K562 (cell line): ENCODE measurements around the gene LMX1B. TPM values are rescaled to one million over a fixed set of nuclear protein-coding genes. Genes with fewer than 3 reads are reported as not detected.

ENCODE experiments used
- CBX2 ChIP-seq: fragments of 200-600 bp; sonication (generic); IDR thresholded peaks from one replicate; pipeline ENCODE4 v1.6.1; 2012; ENCODE audit warnings: mild to moderate bottlenecking, low read length, inconsistent platforms; ENCODE audit not compliant: insufficient read depth, poor library complexity, severe bottlenecking
- CEBPG ChIP-seq, 3 experiments: fragments of 200-800 bp in 1 of 3; sonication (Bioruptor generic) in 1 of 3; sonication (generic) in 1 of 3; formaldehyde crosslinking in 1 of 3; IDR thresholded peaks in 2 of 3; conservative IDR thresholded peaks in 1 of 3; 2 replicates each; pipeline versions ENCODE4 v1.6.1 to v1.8.0; 2016 to 2022; ENCODE audit warnings: missing compliant biosample characterization in 2 of 3, missing genetic modification characterization in 2 of 3, mild to moderate bottlenecking in 1 of 3, missing genetic modification reagents in 1 of 3
- EP400 ChIP-seq: fragments of 450-650 bp; IDR thresholded peaks from 2 replicates; pipeline ENCODE4 v1.6.1; 2017; ENCODE audit warnings: antibody characterized with exemption, mild to moderate bottlenecking, moderate library complexity
- HOXB6 ChIP-seq: fragments of 250-450 bp; sonication (Bioruptor Pico); IDR thresholded peaks from 2 replicates; pipeline ENCODE4 v1.5.1; 2022; ENCODE audit warnings: mild to moderate bottlenecking, borderline replicate concordance
- ILF3 ChIP-seq: fragments of 450-650 bp; IDR thresholded peaks from 2 replicates; pipeline ENCODE4 v1.6.1; 2018; ENCODE audit warnings: antibody characterized with exemption, mild to moderate bottlenecking, moderate library complexity, borderline replicate concordance
- NR2C1 ChIP-seq, 2 experiments: fragments of 450-650 bp; IDR thresholded peaks; 2 replicates each; pipeline ENCODE4 v1.6.1; 2017; ENCODE audit warnings: mild to moderate bottlenecking in 2 of 2, antibody characterized with exemption in 1 of 2, inconsistent platforms in 1 of 2, missing compliant biosample characterization in 1 of 2, missing genetic modification characterization in 1 of 2
- PTRF ChIP-seq: fragments of 450-650 bp; IDR thresholded peaks from 2 replicates; pipeline ENCODE4 v1.6.1; 2016; ENCODE audit warnings: mild to moderate bottlenecking, missing genetic modification characterization, missing compliant biosample characterization
- RB1 ChIP-seq: fragments of 450-650 bp; IDR thresholded peaks from 2 replicates; pipeline ENCODE4 v1.6.1; 2017; ENCODE audit warnings: low read depth, mild to moderate bottlenecking
- TAF1 ChIP-seq: IDR thresholded peaks from 2 replicates; pipeline ENCODE4 v1.6.1; 2011; ENCODE audit warnings: mild to moderate bottlenecking, low read length, moderate library complexity; ENCODE audit not compliant: insufficient read depth, control insufficient read depth, severe bottlenecking; ENCODE audit errors: extremely low read depth
- TAF9B ChIP-seq: fragments of 450-650 bp; IDR thresholded peaks from 2 replicates; pipeline ENCODE4 v1.6.1; 2018; ENCODE audit warnings: mild to moderate bottlenecking; ENCODE audit not compliant: partially characterized antibody
- TCF7 ChIP-seq: sonication (generic); IDR thresholded peaks from 2 replicates; pipeline ENCODE4 v1.6.1; 2016; ENCODE audit warnings: antibody characterized with exemption, borderline replicate concordance
- ZNF143 ChIP-seq: sonication (generic); formaldehyde crosslinking; IDR thresholded peaks from 2 replicates; pipeline ENCODE4 v1.9.0; 2022; ENCODE audit warnings: mild to moderate bottlenecking, missing genetic modification reagents
- ZNF274 ChIP-seq: IDR thresholded peaks from 2 replicates; pipeline ENCODE4 v1.6.1; 2011; ENCODE audit warnings: low read depth, mild to moderate bottlenecking, low read length, moderate library complexity, borderline replicate concordance
- polyA plus RNA-seq, 8 experiments: library from polyadenylated mRNA; depleted of rRNA in 4 of 8; stranded (reverse) in 5 of 8; unstranded in 3 of 8; fragments of >200 nt; fragmentation: Nextera tagmentation in 2 of 8; fragmentation: Illumina TruSeq in 1 of 8; extraction: Ambion mirVana in 2 of 8; extraction: Trizol in 1 of 8; gene quantifications; 2 replicates each; pipeline versions ENCODE4 v1.2.1 to v1.2.3, GENCODE V29; 2011 to 2014; ENCODE audit warnings: inconsistent platforms in 1 of 8, missing spikeins in 1 of 8
- total RNA-seq, 7 experiments: library from RNA; depleted of rRNA in 6 of 7; stranded (reverse); fragments of >200 nt in 6 of 7; fragmentation: Illumina TruSeq in 2 of 7; extraction: Trizol in 2 of 7; gene quantifications; 2 replicates each; pipeline versions ENCODE4 v1.2.1 to v1.2.3, GENCODE V29; 2011 to 2021; ENCODE audit warnings: low replicate concordance in 1 of 7
- TF ChIP-seq, protein P1 (sequence below), 2 experiments: IDR thresholded peaks in 1 of 2; conservative IDR thresholded peaks in 1 of 2; 2 replicates each; pipeline ENCODE4 v1.6.1; 2016; ENCODE audit warnings: low read depth in 2 of 2, mild to moderate bottlenecking in 1 of 2, missing compliant biosample characterization in 1 of 2, missing genetic modification characterization in 1 of 2, moderate library complexity in 1 of 2
- TF ChIP-seq, protein P2 (sequence below): fragments of 200-800 bp; sonication (Bioruptor generic); IDR thresholded peaks from 2 replicates; pipeline ENCODE4 v1.6.1; 2016; ENCODE audit warnings: missing genetic modification characterization, missing compliant biosample characterization
- TF ChIP-seq, protein P3 (sequence below): IDR thresholded peaks from 2 replicates; pipeline ENCODE4 v1.6.1; 2014; ENCODE audit warnings: antibody characterized with exemption

The LMX1B gene
- total and polyA plus RNA-seq, 9 of the 15 experiments (the other 6 are each of a cell fraction or from before 2014, with no cell fraction given), result not detected

DNA sequence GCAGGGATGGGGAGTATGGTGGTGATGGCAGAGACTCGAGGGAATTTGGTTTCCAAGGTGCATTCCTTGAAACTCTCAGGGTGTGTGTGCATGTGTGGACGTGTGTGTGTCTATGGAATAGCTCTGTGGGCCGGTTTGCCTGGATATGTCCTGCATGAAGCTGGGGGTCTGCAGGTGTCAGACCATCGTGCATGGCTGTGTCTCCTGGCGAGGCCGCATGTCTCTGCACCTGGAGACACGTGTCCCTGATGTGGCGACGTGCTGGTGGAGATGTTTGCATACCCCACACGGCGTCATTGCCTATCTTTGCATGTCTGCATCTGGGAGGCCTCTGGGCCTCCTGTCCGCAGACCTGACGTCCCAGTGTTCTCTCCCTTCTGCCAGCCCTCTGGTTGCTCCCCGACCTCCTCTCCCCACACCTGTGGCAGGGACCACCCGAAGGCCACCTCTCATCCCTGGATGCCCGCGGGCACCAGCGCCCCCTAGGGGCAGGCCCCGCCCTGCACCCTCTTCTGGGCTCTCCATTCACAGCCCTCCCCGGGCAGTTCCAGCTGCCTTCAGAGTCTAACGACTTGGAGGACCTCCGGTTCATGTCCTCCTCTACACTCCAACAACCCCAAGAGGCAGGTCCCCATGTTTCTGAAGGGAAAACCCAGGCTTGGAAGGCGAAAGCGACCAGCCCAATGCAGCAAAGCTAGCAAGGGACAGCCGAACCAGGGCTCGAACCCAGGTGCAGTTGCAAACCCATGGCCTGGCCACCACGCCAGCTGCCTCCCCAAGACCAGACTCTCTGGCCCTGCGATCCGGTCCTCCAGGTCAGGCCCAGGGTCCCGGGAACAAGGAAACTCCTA is 88.6 kb downstream of the LMX1B start (continued):
- no peak for TF ChIP-seq PTRF (tag)
- TF ChIP-seq TAF1, result no peak
- TF ChIP-seq ZNF143 (CRISPR knock-in tag), result no peak
- no peak for TF ChIP-seq NR2C1 (IDR thresholded peaks at IDR 0.05)
- TF ChIP-seq NR2C1 (tag; IDR thresholded peaks at IDR 0.05), result no peak
- no peak for TF ChIP-seq CEBPG (CRISPR knock-in tag; IDR thresholded peaks at IDR 0.05)
- no peak for TF ChIP-seq CEBPG (tag; conservative IDR thresholded peaks at IDR 0.05 in 1 of 2, IDR thresholded peaks at IDR 0.05 in 1 of 2)
- TF ChIP-seq TAF9B, result no peak
- TF ChIP-seq TCF7, result no peak
- no peak for TF ChIP-seq ILF3
- TF ChIP-seq, protein P1, sequence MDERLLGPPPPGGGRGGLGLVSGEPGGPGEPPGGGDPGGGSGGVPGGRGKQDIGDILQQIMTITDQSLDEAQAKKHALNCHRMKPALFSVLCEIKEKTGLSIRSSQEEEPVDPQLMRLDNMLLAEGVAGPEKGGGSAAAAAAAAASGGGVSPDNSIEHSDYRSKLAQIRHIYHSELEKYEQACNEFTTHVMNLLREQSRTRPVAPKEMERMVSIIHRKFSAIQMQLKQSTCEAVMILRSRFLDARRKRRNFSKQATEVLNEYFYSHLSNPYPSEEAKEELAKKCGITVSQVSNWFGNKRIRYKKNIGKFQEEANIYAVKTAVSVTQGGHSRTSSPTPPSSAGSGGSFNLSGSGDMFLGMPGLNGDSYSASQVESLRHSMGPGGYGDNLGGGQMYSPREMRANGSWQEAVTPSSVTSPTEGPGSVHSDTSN (CRISPR knock-in tag; IDR thresholded peaks at IDR 0.05; ENCODE audit: low read depth), result no peak
- TF ChIP-seq, protein P1 (tag; conservative IDR thresholded peaks at IDR 0.05; ENCODE audit: low read depth), result no peak
- TF ChIP-seq EP400, result no peak
- no peak for TF ChIP-seq RB1
- TF ChIP-seq ZNF274, result no peak
- TF ChIP-seq, protein P2, sequence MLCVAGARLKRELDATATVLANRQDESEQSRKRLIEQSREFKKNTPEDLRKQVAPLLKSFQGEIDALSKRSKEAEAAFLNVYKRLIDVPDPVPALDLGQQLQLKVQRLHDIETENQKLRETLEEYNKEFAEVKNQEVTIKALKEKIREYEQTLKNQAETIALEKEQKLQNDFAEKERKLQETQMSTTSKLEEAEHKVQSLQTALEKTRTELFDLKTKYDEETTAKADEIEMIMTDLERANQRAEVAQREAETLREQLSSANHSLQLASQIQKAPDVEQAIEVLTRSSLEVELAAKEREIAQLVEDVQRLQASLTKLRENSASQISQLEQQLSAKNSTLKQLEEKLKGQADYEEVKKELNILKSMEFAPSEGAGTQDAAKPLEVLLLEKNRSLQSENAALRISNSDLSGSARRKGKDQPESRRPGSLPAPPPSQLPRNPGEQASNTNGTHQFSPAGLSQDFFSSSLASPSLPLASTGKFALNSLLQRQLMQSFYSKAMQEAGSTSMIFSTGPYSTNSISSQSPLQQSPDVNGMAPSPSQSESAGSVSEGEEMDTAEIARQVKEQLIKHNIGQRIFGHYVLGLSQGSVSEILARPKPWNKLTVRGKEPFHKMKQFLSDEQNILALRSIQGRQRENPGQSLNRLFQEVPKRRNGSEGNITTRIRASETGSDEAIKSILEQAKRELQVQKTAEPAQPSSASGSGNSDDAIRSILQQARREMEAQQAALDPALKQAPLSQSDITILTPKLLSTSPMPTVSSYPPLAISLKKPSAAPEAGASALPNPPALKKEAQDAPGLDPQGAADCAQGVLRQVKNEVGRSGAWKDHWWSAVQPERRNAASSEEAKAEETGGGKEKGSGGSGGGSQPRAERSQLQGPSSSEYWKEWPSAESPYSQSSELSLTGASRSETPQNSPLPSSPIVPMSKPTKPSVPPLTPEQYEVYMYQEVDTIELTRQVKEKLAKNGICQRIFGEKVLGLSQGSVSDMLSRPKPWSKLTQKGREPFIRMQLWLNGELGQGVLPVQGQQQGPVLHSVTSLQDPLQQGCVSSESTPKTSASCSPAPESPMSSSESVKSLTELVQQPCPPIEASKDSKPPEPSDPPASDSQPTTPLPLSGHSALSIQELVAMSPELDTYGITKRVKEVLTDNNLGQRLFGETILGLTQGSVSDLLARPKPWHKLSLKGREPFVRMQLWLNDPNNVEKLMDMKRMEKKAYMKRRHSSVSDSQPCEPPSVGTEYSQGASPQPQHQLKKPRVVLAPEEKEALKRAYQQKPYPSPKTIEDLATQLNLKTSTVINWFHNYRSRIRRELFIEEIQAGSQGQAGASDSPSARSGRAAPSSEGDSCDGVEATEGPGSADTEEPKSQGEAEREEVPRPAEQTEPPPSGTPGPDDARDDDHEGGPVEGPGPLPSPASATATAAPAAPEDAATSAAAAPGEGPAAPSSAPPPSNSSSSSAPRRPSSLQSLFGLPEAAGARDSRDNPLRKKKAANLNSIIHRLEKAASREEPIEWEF, result no peak
- TF ChIP-seq HOXB6, result no peak
- TF ChIP-seq, protein P3, sequence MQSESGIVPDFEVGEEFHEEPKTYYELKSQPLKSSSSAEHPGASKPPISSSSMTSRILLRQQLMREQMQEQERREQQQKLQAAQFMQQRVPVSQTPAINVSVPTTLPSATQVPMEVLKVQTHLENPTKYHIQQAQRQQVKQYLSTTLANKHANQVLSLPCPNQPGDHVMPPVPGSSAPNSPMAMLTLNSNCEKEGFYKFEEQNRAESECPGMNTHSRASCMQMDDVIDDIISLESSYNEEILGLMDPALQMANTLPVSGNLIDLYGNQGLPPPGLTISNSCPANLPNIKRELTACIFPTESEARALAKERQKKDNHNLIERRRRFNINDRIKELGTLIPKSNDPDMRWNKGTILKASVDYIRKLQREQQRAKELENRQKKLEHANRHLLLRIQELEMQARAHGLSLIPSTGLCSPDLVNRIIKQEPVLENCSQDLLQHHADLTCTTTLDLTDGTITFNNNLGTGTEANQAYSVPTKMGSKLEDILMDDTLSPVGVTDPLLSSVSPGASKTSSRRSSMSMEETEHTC, result no peak
- TF ChIP-seq CBX2, result no peak
